ENCODE measurements around the gene FOXJ3. TPM values are rescaled to one million over a fixed set of nuclear protein-coding genes. Genes with fewer than 3 reads are reported as not detected.

FOXJ3 gene
- total and polyA plus RNA-seq, 2 donors (not counting 1 experiment from before 2014, with no cell fraction given) = 15.4 to 76.4 TPM

DNA sequence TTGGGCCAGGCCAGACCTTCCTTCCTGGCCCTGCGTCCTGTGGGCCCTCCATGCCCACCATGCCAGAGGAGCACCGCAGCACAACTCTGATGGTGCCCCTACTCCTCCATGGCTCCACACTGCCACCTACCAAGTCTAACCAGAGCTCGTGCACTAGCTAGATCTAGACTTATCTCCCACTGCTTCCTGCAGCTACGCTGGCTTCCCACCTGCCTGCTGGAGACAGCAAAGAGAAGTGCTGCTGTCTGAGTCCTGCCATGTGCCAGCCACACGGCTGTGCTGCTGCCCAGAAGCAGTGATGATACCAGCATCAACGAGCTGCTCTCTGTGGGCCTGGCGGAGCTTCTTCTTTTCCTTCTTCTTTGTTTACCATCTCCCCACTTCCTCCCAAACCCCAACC, 177.4 kb downstream of the FOXJ3 start:
- H3K27ac Mint-ChIP-seq = no peak overlapping the region
- peaks cover 3% of the 10 kb centered on the region for H3K9me3 Mint-ChIP-seq (ENCODE audit: insufficient read depth)
- no peak overlapping the region for H3K4me3 Mint-ChIP-seq
- H3K27me3 ChIP-seq (replicated peaks in 1 of 4; ENCODE audit: control extremely low read depth in 1 of 4, control insufficient read depth in 3 of 4, insufficient read depth in 4 of 4, low read length in 3 of 4) = no peaks in the 10 kb centered on the region
- H3K27ac ChIP-seq (ENCODE audit: low read length in 2 of 2) = no peak overlapping the region
- ATAC-seq (ENCODE audit: low read depth) (no peak), DNase-seq (no peak)
- ChIA-PET POLR2A (no interaction called here), CTCF (interaction anchor here (0.8 kb wide), 1 partner anchor 16 kb away, joined by 3 read pairs; no protein-coding TSS in a partner anchor)
- H3K4me1 Mint-ChIP-seq = no peaks in the 10 kb centered on the region
- no peak overlapping the region for H3K4me3 ChIP-seq (ENCODE audit: control extremely low read depth in 1 of 5, extremely low read depth in 1 of 5, insufficient read depth in 1 of 5, low read depth in 2 of 5, low read length in 4 of 5)
- H3K9ac ChIP-seq (ENCODE audit: low read length) = no peak overlapping the region
- H3K79me2 ChIP-seq (ENCODE audit: control insufficient read depth, insufficient read depth, low read length) = no peaks in the 10 kb centered on the region
- WGBS (ENCODE audit: insufficient coverage) = 24% methylated on average over 7 of the region's 7 CpGs
- H3K27me3 Mint-ChIP-seq = peaks cover 9% of the 10 kb centered on the region
- H4K20me1 ChIP-seq (ENCODE audit: control insufficient read depth, insufficient read depth, low read length, poor library complexity, severe bottlenecking) = no peaks in the 10 kb centered on the region
- no peak overlapping the region for H3K4me2 ChIP-seq (replicated peaks; ENCODE audit: low read depth, low read length, poor library complexity, severe bottlenecking)
- no peaks in the 10 kb centered on the region for H3K4me1 ChIP-seq (ENCODE audit: control insufficient read depth in 2 of 2, insufficient read depth in 2 of 2, low read length in 2 of 2)
- TF ChIP-seq, protein P1, sequence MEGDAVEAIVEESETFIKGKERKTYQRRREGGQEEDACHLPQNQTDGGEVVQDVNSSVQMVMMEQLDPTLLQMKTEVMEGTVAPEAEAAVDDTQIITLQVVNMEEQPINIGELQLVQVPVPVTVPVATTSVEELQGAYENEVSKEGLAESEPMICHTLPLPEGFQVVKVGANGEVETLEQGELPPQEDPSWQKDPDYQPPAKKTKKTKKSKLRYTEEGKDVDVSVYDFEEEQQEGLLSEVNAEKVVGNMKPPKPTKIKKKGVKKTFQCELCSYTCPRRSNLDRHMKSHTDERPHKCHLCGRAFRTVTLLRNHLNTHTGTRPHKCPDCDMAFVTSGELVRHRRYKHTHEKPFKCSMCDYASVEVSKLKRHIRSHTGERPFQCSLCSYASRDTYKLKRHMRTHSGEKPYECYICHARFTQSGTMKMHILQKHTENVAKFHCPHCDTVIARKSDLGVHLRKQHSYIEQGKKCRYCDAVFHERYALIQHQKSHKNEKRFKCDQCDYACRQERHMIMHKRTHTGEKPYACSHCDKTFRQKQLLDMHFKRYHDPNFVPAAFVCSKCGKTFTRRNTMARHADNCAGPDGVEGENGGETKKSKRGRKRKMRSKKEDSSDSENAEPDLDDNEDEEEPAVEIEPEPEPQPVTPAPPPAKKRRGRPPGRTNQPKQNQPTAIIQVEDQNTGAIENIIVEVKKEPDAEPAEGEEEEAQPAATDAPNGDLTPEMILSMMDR (IDR thresholded peaks at IDR 0.05) = no peak
- no peak for TF ChIP-seq EZH2 (IDR thresholded peaks at IDR 0.05; ENCODE audit: borderline replicate concordance, insufficient read depth, low read depth, low read length, poor library complexity, severe bottlenecking)
- H3K36me3 ChIP-seq (replicated peaks in 1 of 2; ENCODE audit: control extremely low read depth in 1 of 2, control insufficient read depth in 1 of 2, extremely low read depth in 1 of 2, insufficient read depth in 2 of 2, low read length in 1 of 2) = no peaks in the 10 kb centered on the region
- no peak overlapping the region for H2AFZ ChIP-seq (ENCODE audit: insufficient read depth, low read depth, low read length, poor library complexity, severe bottlenecking)
- peaks cover 0 to 5% (median 0%) of the 10 kb centered on the region in 3 donors for H3K9me3 ChIP-seq (ENCODE audit: control extremely low read depth in 1 of 3, control insufficient read depth in 2 of 3, insufficient read depth in 1 of 3, low read length in 2 of 3)
- intact Hi-C loops (cut with micrococcal nuclease) = no loop called here

DNA sequence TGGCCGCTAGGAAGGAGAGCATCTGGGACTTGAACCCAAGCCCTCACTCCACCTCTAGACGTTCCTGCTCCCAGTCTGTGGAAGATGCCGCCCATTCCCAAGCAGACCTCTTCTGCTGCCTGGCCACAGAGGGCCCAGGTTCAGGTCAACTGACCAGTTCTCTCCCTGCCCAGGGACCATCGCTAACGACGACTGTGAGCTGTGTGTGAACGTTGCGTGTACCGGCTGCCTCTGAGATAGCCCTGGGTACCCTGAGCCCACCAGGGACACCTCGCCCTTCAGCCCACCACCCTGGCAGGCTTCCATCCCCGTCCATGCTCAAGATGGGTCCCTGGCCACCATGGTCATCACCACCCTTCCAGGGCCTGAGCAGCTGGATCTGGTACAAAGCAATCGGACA, 179.7 kb downstream of the FOXJ3 start:
- Histone ChIP-seq H3K4me2 (replicated peaks; ENCODE audit: low read depth, low read length, poor library complexity, severe bottlenecking) (no peak overlapping the region), H3K4me3 (ENCODE audit: control extremely low read depth in 1 of 5, extremely low read depth in 1 of 5, insufficient read depth in 1 of 5, low read depth in 2 of 5, low read length in 4 of 5) (no peak overlapping the region), H3K27ac (ENCODE audit: low read length in 2 of 2) (no peak overlapping the region), H2AFZ (ENCODE audit: insufficient read depth, low read depth, low read length, poor library complexity, severe bottlenecking) (no peak overlapping the region), H3K79me2 (ENCODE audit: control insufficient read depth, insufficient read depth, low read length) (no peaks in the 10 kb centered on the region), H3K9me3 (ENCODE audit: control extremely low read depth in 1 of 3, control insufficient read depth in 2 of 3, insufficient read depth in 1 of 3, low read length in 2 of 3) (no peaks in the 10 kb centered on the region), H3K4me1 (ENCODE audit: control insufficient read depth in 2 of 2, insufficient read depth in 2 of 2, low read length in 2 of 2) (no peaks in the 10 kb centered on the region), H3K9ac (ENCODE audit: low read length) (no peak overlapping the region), H4K20me1 (ENCODE audit: control insufficient read depth, insufficient read depth, low read length, poor library complexity, severe bottlenecking) (no peaks in the 10 kb centered on the region), H3K36me3 (replicated peaks in 1 of 2; ENCODE audit: control extremely low read depth in 1 of 2, control insufficient read depth in 1 of 2, extremely low read depth in 1 of 2, insufficient read depth in 2 of 2, low read length in 1 of 2) (no peaks in the 10 kb centered on the region), H3K27me3 (replicated peaks in 1 of 4; ENCODE audit: control extremely low read depth in 1 of 4, control insufficient read depth in 3 of 4, insufficient read depth in 4 of 4, low read length in 3 of 4) (no peaks in the 10 kb centered on the region)
- intact Hi-C loops (cut with micrococcal nuclease) = no loop called here
- no peak for ATAC-seq (ENCODE audit: low read depth)
- TF ChIP-seq, protein P1 (IDR thresholded peaks at IDR 0.05) = no peak
- TF ChIP-seq EZH2 (IDR thresholded peaks at IDR 0.05; ENCODE audit: borderline replicate concordance, insufficient read depth, low read depth, low read length, poor library complexity, severe bottlenecking) = no peak
- Mint-ChIP-seq H3K4me1 (no peaks in the 10 kb centered on the region), H3K4me3 (no peak overlapping the region), H3K27ac (no peak overlapping the region), H3K9me3 (ENCODE audit: insufficient read depth) (no peaks in the 10 kb centered on the region), H3K27me3 (peaks cover 4% of the 10 kb centered on the region)
- DNase-seq = no peak
- WGBS (ENCODE audit: insufficient coverage) = 90% methylated on average over 12 of the region's 12 CpGs
- ChIA-PET CTCF (interaction anchor here (0.6 kb wide), 1 partner anchor 368 kb away, joined by 3 read pairs; no protein-coding TSS in a partner anchor), POLR2A (no interaction called here)
